HL-60 (cell line): ENCODE results near the gene GABRB3.

Experiments used
- DNase-seq, 2 experiments: peaks; one replicate each; pipeline ENCODE4 v3.0.0-alpha.2; 2010 to 2020; ENCODE audit warnings: low read depth in 1 of 2, low spot score in 1 of 2
- H3K27ac ChIP-seq: fragments of 250-450 bp; sonication (Bioruptor Pico); replicated peaks from 2 replicates; pipeline ENCODE4 v1.5.1; 2020; ENCODE audit warnings: mild to moderate bottlenecking, moderate library complexity
- H3K27me3 ChIP-seq: fragments of 250-450 bp; sonication (Bioruptor Pico); 2 replicates; pipeline ENCODE4 v1.5.1; 2021; ENCODE audit warnings: mild to moderate bottlenecking, moderate library complexity; ENCODE audit not compliant: insufficient read depth, poor library complexity, severe bottlenecking
- H3K4me3 ChIP-seq: replicated peaks from 2 replicates; pipeline ENCODE4 v1.5.1; 2011; ENCODE audit warnings: mild to moderate bottlenecking, control low read depth, low read length; ENCODE audit not compliant: insufficient read depth
- CTCF ChIP-seq: IDR thresholded peaks from one replicate; pipeline ENCODE4 v1.5.1; 2011; ENCODE audit warnings: low read length, control low read depth, inconsistent platforms; ENCODE audit not compliant: insufficient read depth
- GABPA ChIP-seq: IDR thresholded peaks from 2 replicates; pipeline ENCODE4 v1.6.1; 2012; ENCODE audit warnings: low read depth
- POLR2AphosphoS5 ChIP-seq: IDR thresholded peaks from 2 replicates; pipeline ENCODE4 v1.6.1; 2012; ENCODE audit warnings: low read depth
- SPI1 ChIP-seq: IDR thresholded peaks from 2 replicates; pipeline ENCODE4 v1.6.1; 2012; ENCODE audit warnings: low read depth, mild to moderate bottlenecking, borderline replicate concordance
- TF ChIP-seq, protein P1 (sequence below): IDR thresholded peaks from 2 replicates; pipeline ENCODE4 v1.6.1; 2012; ENCODE audit warnings: low read depth; ENCODE audit not compliant: insufficient replicate concordance

The GABRB3 gene

DNA sequence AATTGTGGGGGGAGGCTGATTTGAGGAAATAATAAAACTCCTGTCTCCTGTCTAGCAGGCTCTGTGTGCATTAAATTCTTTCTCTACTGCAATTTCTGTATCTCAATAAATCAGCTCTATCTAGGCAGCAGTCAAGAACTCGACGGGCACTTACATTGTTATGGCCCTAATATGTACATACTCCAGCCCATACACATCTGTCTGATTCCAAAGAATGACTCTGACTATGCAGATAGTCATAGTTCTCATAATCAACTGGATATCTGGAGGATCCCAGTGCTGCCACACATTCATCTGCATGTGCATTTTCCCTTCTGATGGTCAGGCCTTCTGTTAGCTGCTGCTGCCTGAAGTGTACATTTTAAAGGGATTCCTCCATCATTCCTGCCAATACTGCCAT, 114.6 kb downstream of the GABRB3 start:
- Histone ChIP-seq H3K27ac (no peak overlapping the region), H3K4me3 (no peak overlapping the region), H3K27me3 (no peaks in the 10 kb centered on the region)
- TF ChIP-seq POLR2AphosphoS5 (no peak), GABPA (no peak), CTCF (no peak), SPI1 (no peak)
- TF ChIP-seq, protein P1, sequence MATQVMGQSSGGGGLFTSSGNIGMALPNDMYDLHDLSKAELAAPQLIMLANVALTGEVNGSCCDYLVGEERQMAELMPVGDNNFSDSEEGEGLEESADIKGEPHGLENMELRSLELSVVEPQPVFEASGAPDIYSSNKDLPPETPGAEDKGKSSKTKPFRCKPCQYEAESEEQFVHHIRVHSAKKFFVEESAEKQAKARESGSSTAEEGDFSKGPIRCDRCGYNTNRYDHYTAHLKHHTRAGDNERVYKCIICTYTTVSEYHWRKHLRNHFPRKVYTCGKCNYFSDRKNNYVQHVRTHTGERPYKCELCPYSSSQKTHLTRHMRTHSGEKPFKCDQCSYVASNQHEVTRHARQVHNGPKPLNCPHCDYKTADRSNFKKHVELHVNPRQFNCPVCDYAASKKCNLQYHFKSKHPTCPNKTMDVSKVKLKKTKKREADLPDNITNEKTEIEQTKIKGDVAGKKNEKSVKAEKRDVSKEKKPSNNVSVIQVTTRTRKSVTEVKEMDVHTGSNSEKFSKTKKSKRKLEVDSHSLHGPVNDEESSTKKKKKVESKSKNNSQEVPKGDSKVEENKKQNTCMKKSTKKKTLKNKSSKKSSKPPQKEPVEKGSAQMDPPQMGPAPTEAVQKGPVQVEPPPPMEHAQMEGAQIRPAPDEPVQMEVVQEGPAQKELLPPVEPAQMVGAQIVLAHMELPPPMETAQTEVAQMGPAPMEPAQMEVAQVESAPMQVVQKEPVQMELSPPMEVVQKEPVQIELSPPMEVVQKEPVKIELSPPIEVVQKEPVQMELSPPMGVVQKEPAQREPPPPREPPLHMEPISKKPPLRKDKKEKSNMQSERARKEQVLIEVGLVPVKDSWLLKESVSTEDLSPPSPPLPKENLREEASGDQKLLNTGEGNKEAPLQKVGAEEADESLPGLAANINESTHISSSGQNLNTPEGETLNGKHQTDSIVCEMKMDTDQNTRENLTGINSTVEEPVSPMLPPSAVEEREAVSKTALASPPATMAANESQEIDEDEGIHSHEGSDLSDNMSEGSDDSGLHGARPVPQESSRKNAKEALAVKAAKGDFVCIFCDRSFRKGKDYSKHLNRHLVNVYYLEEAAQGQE, result no peak
- DNase-seq, result no peak

DNA sequence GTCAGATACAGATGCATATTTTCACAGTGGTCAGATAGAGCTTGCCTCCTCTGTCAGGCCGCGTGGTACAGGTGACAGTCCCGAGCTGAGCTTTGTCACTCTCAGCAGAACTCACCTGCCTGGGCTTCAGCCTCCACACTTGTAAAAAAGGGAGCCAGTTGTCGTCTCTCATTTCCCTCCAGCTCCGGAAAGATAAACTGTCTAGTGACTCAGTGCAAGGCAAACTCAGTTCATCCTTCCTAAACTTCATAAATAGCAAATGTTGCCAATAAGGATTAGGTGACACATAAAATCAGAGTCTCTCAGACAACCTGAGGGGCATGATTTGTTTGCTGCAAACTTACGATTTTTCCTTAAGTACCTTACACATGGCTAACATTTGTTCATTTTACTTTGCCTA, 116.8 kb downstream of the GABRB3 start:
- DNase-seq, result no peak
- TF ChIP-seq POLR2AphosphoS5, result no peak
- TF ChIP-seq CTCF, result no peak
- TF ChIP-seq, protein P1, result no peak
- no peak for TF ChIP-seq SPI1
- TF ChIP-seq GABPA, result no peak
- no peaks in the 10 kb centered on the region for H3K27me3 ChIP-seq
- no peak overlapping the region for H3K27ac ChIP-seq
- H3K4me3 ChIP-seq, result no peak overlapping the region

DNA sequence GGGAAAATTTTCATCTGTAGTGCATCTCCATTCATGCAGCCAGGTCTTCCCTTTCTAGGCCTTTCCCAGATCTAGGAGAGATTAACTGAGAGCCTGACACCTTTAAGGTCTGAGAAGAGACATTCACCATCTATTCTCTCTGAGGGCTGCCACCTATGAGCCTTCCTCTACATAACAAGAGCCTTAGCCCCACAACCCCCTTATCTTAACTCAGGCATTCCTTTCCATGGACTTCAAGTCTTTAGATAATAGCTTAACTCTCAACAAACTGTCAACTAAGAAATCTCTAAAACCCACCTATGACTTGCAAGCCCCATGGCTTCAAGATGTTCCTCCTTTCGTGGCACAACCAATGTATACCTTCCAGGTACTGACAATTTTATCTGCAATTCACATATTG, 121.0 kb downstream of the GABRB3 start:
- Histone ChIP-seq H3K4me3 (no peak overlapping the region), H3K27ac (no peak overlapping the region), H3K27me3 (no peaks in the 10 kb centered on the region)
- TF ChIP-seq SPI1 (no peak), CTCF (no peak), POLR2AphosphoS5 (no peak), GABPA (no peak)
- TF ChIP-seq, protein P1, result no peak
- DNase-seq, result no peak
